IMR-90 (cell line): Measurements from ENCODE around the gene TEKT5. TPM values are rescaled to one million over a fixed set of nuclear protein-coding genes. Genes with fewer than 3 reads are reported as not detected.

ENCODE experiments used
- ATAC-seq: fragments of 200-7000 bp; cut with Tn5 transposase; 2 replicates; pipeline ENCODE4 v1.9.1; 2020; ENCODE audit warnings: low read depth, mild to moderate bottlenecking, moderate library complexity
- BruUV-seq: library from RNA; stranded (reverse); fragments of 400-500 nt; replicated peaks from 2 replicates; lab custom pipeline; 2021; lab: Mats Ljungman, UMichigan
- CTCF ChIA-PET: fragments of 300-600 bp; formaldehyde crosslinking; extraction: SDS; loops from one replicate; lab custom pipeline; 2021; ENCODE audit warnings: antibody characterized with exemption; lab: Yijun Ruan, JAX
- POLR2A ChIA-PET: fragments of 300-600 bp; sonication (Branson Sonifier 250); formaldehyde crosslinking; loops from one replicate; lab custom pipeline; 2022; ENCODE audit warnings: antibody characterized with exemption; ENCODE audit not compliant: unreplicated experiment; lab: Charles Lee
- DNase-seq: peaks from one replicate; pipeline ENCODE4 v3.0.0; 2013
- H2AFZ ChIP-seq: replicated peaks from 2 replicates; pipeline ENCODE3; 2013; ENCODE audit warnings: low read length, mild to moderate bottlenecking; ENCODE audit not compliant: poor library complexity
- H2AK5ac ChIP-seq: 2 replicates; pipeline ENCODE4 v1.6.1; 2013; ENCODE audit warnings: low read depth, low read length, inconsistent platforms
- H2AK9ac ChIP-seq: replicated peaks from 2 replicates; pipeline ENCODE3; 2013; ENCODE audit warnings: mild to moderate bottlenecking, low read depth, low read length, moderate library complexity; ENCODE audit not compliant: poor library complexity
- H2BK120ac ChIP-seq: 2 replicates; pipeline ENCODE4 v1.6.1; 2013; ENCODE audit warnings: low read depth, low read length, inconsistent platforms
- H2BK15ac ChIP-seq: 3 replicates; pipeline ENCODE4 v1.6.1; 2013; ENCODE audit warnings: low read depth, low read length, inconsistent platforms
- H2BK20ac ChIP-seq: 2 replicates; pipeline ENCODE4 v1.6.1; 2013; ENCODE audit warnings: low read depth, mild to moderate bottlenecking, inconsistent platforms, low read length, moderate library complexity
- H2BK5ac ChIP-seq: 2 replicates; pipeline ENCODE4 v1.6.1; 2013; ENCODE audit warnings: mild to moderate bottlenecking, low read depth, low read length, inconsistent platforms; ENCODE audit not compliant: poor library complexity, severe bottlenecking
- H3K14ac ChIP-seq: replicated peaks from 2 replicates; pipeline ENCODE4 v1.6.1; 2013; ENCODE audit warnings: low read depth, low read length, inconsistent platforms
- H3K18ac ChIP-seq: 2 replicates; pipeline ENCODE4 v1.6.1; 2013; ENCODE audit warnings: low read depth, low read length, control low read depth
- H3K23ac ChIP-seq: 2 replicates; pipeline ENCODE4 v1.6.1; 2013; ENCODE audit warnings: low read depth, low read length, inconsistent platforms
- H3K27ac ChIP-seq: 2 replicates; pipeline ENCODE4 v1.5.1; 2013; ENCODE audit warnings: mild to moderate bottlenecking, control low read depth, low read length; ENCODE audit not compliant: insufficient read depth
- H3K27me3 ChIP-seq: 2 replicates; pipeline ENCODE4 v1.6.1; 2013; ENCODE audit warnings: low read length; ENCODE audit not compliant: control insufficient read depth, insufficient read depth
- H3K36me3 ChIP-seq: 2 replicates; pipeline ENCODE4 v1.6.1; 2013; ENCODE audit warnings: low read length, mixed read lengths; ENCODE audit not compliant: control insufficient read depth, insufficient read depth
- H3K4ac ChIP-seq: 2 replicates; pipeline ENCODE4 v1.6.1; 2013; ENCODE audit warnings: low read depth, low read length, inconsistent platforms
- H3K4me1 ChIP-seq: 2 replicates; pipeline ENCODE4 v1.6.1; 2013; ENCODE audit warnings: low read length, mixed read lengths; ENCODE audit not compliant: control insufficient read depth, insufficient read depth
- H3K4me2 ChIP-seq: 2 replicates; pipeline ENCODE4 v1.6.1; 2013; ENCODE audit warnings: low read depth, mild to moderate bottlenecking, control low read depth, low read length, moderate library complexity
- H3K4me3 ChIP-seq: 2 replicates; pipeline ENCODE4 v1.5.1; 2013; ENCODE audit warnings: low read depth, mild to moderate bottlenecking, control low read depth, low read length, moderate library complexity; ENCODE audit not compliant: insufficient read depth
- H3K56ac ChIP-seq: 2 replicates; pipeline ENCODE4 v1.6.1; 2013; ENCODE audit warnings: low read length, inconsistent platforms; ENCODE audit not compliant: insufficient read depth; ENCODE audit errors: extremely low read depth
- H3K79me1 ChIP-seq, 2 experiments: 2 replicates each; pipeline ENCODE4 v1.6.1; 2013; ENCODE audit warnings: low read length in 2 of 2, inconsistent platforms in 1 of 2, low read depth in 1 of 2
- H3K9ac ChIP-seq: 2 replicates; pipeline ENCODE4 v1.6.1; 2013; ENCODE audit warnings: low read depth, low read length, control low read depth
- H3K9me1 ChIP-seq: 2 replicates; pipeline ENCODE4 v1.6.1; 2013; ENCODE audit warnings: low read length, inconsistent platforms; ENCODE audit not compliant: insufficient read depth
- H3K9me3 ChIP-seq: 2 replicates; pipeline ENCODE4 v1.6.1; 2013; ENCODE audit warnings: low read length; ENCODE audit not compliant: control insufficient read depth, insufficient read depth
- H4K20me1 ChIP-seq: 2 replicates; pipeline ENCODE4 v1.6.1; 2013; ENCODE audit warnings: low read length, inconsistent platforms; ENCODE audit not compliant: insufficient read depth
- H4K5ac ChIP-seq: 2 replicates; pipeline ENCODE4 v1.6.1; 2013; ENCODE audit warnings: mild to moderate bottlenecking, low read depth, low read length, control low read depth
- H4K8ac ChIP-seq, 2 experiments: 2 replicates each; pipeline ENCODE4 v1.6.1; 2013; ENCODE audit warnings: low read depth in 2 of 2, low read length in 2 of 2, control low read depth in 1 of 2, inconsistent platforms in 1 of 2
- H4K91ac ChIP-seq: 2 replicates; pipeline ENCODE4 v1.6.1; 2013; ENCODE audit warnings: low read depth, low read length, inconsistent platforms; ENCODE audit not compliant: insufficient read depth
- CEBPB ChIP-seq: IDR thresholded peaks from 2 replicates; pipeline ENCODE4 v1.6.1; 2012; ENCODE audit warnings: low read depth, low read length, improper control_type of control experiment
- CHD1 ChIP-seq: IDR thresholded peaks from 2 replicates; pipeline ENCODE4 v1.6.1; 2012; ENCODE audit warnings: low read depth, low read length, improper control_type of control experiment
- CTCF ChIP-seq: conservative IDR thresholded peaks from 2 replicates; pipeline ENCODE4 v1.5.1; 2012; ENCODE audit warnings: mild to moderate bottlenecking, low read depth, low read length, improper control_type of control experiment
- FOS ChIP-seq: fragments of 150-350 bp; IDR thresholded peaks from 2 replicates; pipeline ENCODE4 v1.6.1; 2016; ENCODE audit warnings: low read depth, low read length
- MAFK ChIP-seq: IDR thresholded peaks from 2 replicates; pipeline ENCODE4 v1.6.1; 2012; ENCODE audit warnings: low read depth, low read length, improper control_type of control experiment
- SMC3 ChIP-seq: fragments of 150-350 bp; IDR thresholded peaks from 2 replicates; pipeline ENCODE4 v1.6.1; 2016; ENCODE audit warnings: low read depth, mild to moderate bottlenecking, antibody characterized with exemption, low read length, moderate library complexity
- WGBS, 2 experiments: methylation state at CpG; one replicate each; pipeline versions ENCODE4 v1.1.5 to v1.1.7; 2013; ENCODE audit warnings: missing lambda C conversion rate in 2 of 2; ENCODE audit not compliant: insufficient read length in 1 of 2; ENCODE audit errors: extremely low coverage in 2 of 2; 5-methylcytosine and 5-hydroxymethylcytosine counted together
- dilution Hi-C: fragments of 300-500 bp; cut with HindIII; formaldehyde crosslinking; loops from one replicate; pipeline ENCODE4 v1.14.3; 2018; ENCODE audit warnings: low sequenced_read_pairs; ENCODE audit not compliant: unreplicated experiment
- in situ Hi-C: fragments of 300-500 bp; cut with MboI; formaldehyde crosslinking; loops from 3 replicates; pipeline ENCODE4 v1.14.3; 2019; ENCODE audit warnings: low sequenced_read_pairs, inconsistent platforms, mixed read lengths
- intact Hi-C: fragments of 100-400 bp; cut with micrococcal nuclease; formaldehyde crosslinking; loops from 2 replicates; pipeline ENCODE4 v1.10.0; 2022
- polyA plus RNA-seq, 3 experiments: library from polyadenylated mRNA; depleted of rRNA; stranded (reverse); fragments of >200 nt; gene quantifications; 2 replicates each; pipeline ENCODE4 v1.2.3, GENCODE V29; 2012; ENCODE audit warnings: low replicate concordance in 1 of 3
- total RNA-seq: library from RNA; depleted of rRNA; stranded (reverse); fragments of >200 nt; gene quantifications from 2 replicates; pipeline ENCODE4 v1.2.3, GENCODE V29; 2012

Gene TEKT5
- total and polyA plus RNA-seq, 2 of the 4 experiments (the other 2 are of a cell fraction), result 0.17 TPM; not detected in 1

GRCh38 chr16:10629592-10629963 is 65.2 kb downstream of the TEKT5 start:
- no peak for ATAC-seq
- peaks cover 11% of the 10 kb centered on the region; the same call in 1 of the 2 replicates for H3K27me3 ChIP-seq
- H3K9me3 ChIP-seq, result peaks cover 1% of the 10 kb centered on the region; the same call in 1 of the 2 replicates
- 100% methylated on average over 1 of the region's 6 CpGs; no CpG with 5 or more reads in 1 of the 2 experiments for WGBS, 2 experiments
- H2BK120ac ChIP-seq, result no peak overlapping the region
- no peak overlapping the region for H2AK5ac ChIP-seq
- CTCF ChIA-PET, result no interaction called here
- H3K18ac ChIP-seq, result no peak overlapping the region
- H4K91ac ChIP-seq, result no peak overlapping the region
- no peak overlapping the region for H3K23ac ChIP-seq
- H3K4ac ChIP-seq, result no peak overlapping the region
- TF ChIP-seq MAFK, result no peak
- no peak for TF ChIP-seq CTCF
- TF ChIP-seq FOS, result no peak
- no peak for TF ChIP-seq CEBPB
- no peak for TF ChIP-seq CHD1
- no peak for TF ChIP-seq SMC3
- H3K4me3 ChIP-seq, result no peak overlapping the region
- H3K9ac ChIP-seq, result no peak overlapping the region
- no peak for DNase-seq
- H3K4me1 ChIP-seq, result no peaks in the 10 kb centered on the region
- intact Hi-C loops, result no loop called here
- no peak overlapping the region for H2BK20ac ChIP-seq
- no peak overlapping the region for H3K14ac ChIP-seq
- no peaks in the 10 kb centered on the region for H4K20me1 ChIP-seq
- no peak overlapping the region for H3K27ac ChIP-seq
- no peaks in the 10 kb centered on the region for H3K79me1 ChIP-seq
- dilution Hi-C loops, result no loop called here
- H2BK5ac ChIP-seq, result no peak overlapping the region
- BruUV-seq, result no TSS peak
- H2AFZ ChIP-seq, result no peak overlapping the region
- no peak overlapping the region for H3K4me2 ChIP-seq
- POLR2A ChIA-PET, result no interaction called here
- H4K5ac ChIP-seq, result no peak overlapping the region
- H3K9me1 ChIP-seq, result no peaks in the 10 kb centered on the region
- H4K8ac ChIP-seq, result no peak overlapping the region
- no peak overlapping the region for H2BK15ac ChIP-seq
- no peaks in the 10 kb centered on the region for H3K36me3 ChIP-seq
- in situ Hi-C loops, result no loop called here
- H3K56ac ChIP-seq, result no peak overlapping the region
- no peak overlapping the region for H2AK9ac ChIP-seq
